Measurements from ENCODE around the gene TRIM2. TPM values are rescaled to one million over a fixed set of nuclear protein-coding genes. Genes with fewer than 3 reads are reported as not detected.

TRIM2 gene
- total and polyA plus RNA-seq, 2 of the 8 experiments (the other 6 are each of a cell fraction or from before 2014, with no cell fraction given), result 34.0 to 59.8 TPM

DNA sequence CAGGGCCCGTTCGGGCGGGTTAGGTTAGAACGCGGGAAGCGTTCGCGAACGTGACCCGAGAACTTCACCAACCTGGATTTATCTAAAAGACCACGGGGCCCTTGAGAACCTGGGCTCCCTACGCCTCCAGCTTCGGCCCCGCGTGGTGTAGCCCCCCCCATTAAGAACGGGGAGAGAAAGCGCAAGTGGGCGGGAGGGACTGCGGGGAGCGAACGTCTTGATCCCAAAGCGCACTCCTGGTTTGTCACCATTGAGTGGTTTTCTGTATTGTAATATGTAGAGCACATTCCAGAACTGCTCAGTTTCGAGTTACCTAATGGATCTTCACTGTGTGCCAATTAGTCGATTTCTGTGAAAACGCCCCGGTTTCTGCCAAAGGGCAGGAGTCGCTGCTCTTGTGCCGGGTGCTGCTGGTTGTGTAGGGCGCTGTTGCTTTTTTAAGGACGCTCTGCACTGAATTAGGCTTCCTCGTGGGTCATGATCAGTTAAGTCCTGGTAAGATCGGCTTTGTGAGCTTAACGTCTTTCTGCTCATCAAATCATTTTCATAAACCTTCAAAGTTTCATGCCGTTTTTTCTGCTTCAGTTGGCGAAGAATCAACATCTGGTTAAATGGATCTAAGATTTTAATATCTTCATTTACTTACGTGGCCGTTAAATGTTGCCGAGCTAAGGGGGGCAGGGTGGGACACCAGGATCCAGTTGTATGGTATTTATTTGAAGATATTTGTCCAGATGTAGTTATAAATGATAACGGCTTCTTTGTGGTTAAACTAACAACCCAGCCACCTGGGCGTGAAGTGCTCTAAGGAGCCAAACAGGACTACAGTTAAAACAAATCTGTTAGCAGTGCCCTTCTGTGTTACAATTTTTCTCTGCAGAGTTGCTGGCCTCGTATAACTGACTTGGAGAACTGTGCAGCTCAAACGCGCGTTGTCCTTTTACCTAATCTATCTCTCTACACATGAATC is 141.1 kb downstream of the TRIM2 start:
- Histone ChIP-seq H3K9ac (replicated peaks in 1 of 4; ENCODE audit: extremely low read depth in 1 of 4, low read depth in 3 of 4, low read length in 3 of 4) (peak overlapping the region; percentile 67 to 88 (median 86)), H2AFZ (ENCODE audit: low read length) (peak overlapping the region; percentile 33; the same call in 1 of the 2 replicates), H4K5ac (ENCODE audit: insufficient read length, low read depth, low read length) (no peak overlapping the region), H3K4me3 (ENCODE audit: extremely low read depth in 1 of 4, insufficient read depth in 2 of 4, low read depth in 3 of 4, low read length in 4 of 4) (peak overlapping the region; percentile 53 to 80 (median 74)), H3K4ac (replicated peaks; ENCODE audit: insufficient read length, low read depth, low read length) (no peak overlapping the region), H2BK20ac (ENCODE audit: low read length) (no peak overlapping the region), H2BK5ac (ENCODE audit: low read depth, low read length) (peak overlapping the region; percentile 84; the same call in 1 of the 2 replicates), H3K18ac (ENCODE audit: extremely low read depth, low read length) (peak overlapping the region; percentile 93), H3K4me2 (ENCODE audit: insufficient read depth in 1 of 2, low read depth in 2 of 2, low read length in 2 of 2) (peak overlapping the region; percentile 79 to 93), H3K27me3 (replicated peaks in 1 of 4; ENCODE audit: control insufficient read depth in 3 of 4, extremely low read depth in 1 of 4, insufficient read depth in 3 of 4, low read length in 3 of 4) (no peaks in the 10 kb centered on the region), H2BK120ac (replicated peaks; ENCODE audit: low read depth, low read length) (no peak overlapping the region), H3K23ac (ENCODE audit: insufficient read length) (no peak overlapping the region), H3K9me3 (ENCODE audit: insufficient read depth in 2 of 2, low read depth in 1 of 2, low read length in 1 of 2) (no peaks in the 10 kb centered on the region), H3K14ac (ENCODE audit: insufficient read length) (no peak overlapping the region), H4K8ac (ENCODE audit: extremely low read depth, insufficient read depth, low read length) (peak overlapping the region; percentile 93; the same call in 1 of the 2 replicates), H3K36me3 (ENCODE audit: control insufficient read depth in 2 of 4, insufficient read depth in 4 of 4, low read length in 3 of 4) (peaks cover 0 to 2% (median under 1%) of the 10 kb centered on the region in 4 experiments; a peak in 3 of 8 replicates), H3K23me2 (ENCODE audit: low read depth, low read length) (peaks cover 6% of the 10 kb centered on the region), H2BK15ac (ENCODE audit: low read length) (no peak overlapping the region), H2BK12ac (ENCODE audit: low read depth, low read length) (peak overlapping the region; percentile 56; the same call in 1 of the 2 replicates), H2AK5ac (ENCODE audit: low read depth, low read length) (no peak overlapping the region), H4K91ac (replicated peaks; ENCODE audit: insufficient read length, low read length) (no peak overlapping the region), H3K79me2 (ENCODE audit: control insufficient read depth in 1 of 2, insufficient read depth in 2 of 2, low read length in 2 of 2) (peaks cover 3 to 42% of the 10 kb centered on the region in 2 experiments; a peak in 3 of 4 replicates), H3K56ac (replicated peaks; ENCODE audit: insufficient read length, low read depth, low read length) (no peak overlapping the region), H3K4me1 (replicated peaks in 1 of 4; ENCODE audit: control insufficient read depth in 3 of 4, insufficient read depth in 4 of 4, low read length in 3 of 4) (peaks cover 0 to 3% (median 2%) of the 10 kb centered on the region in 4 experiments; a peak in 3 of 7 replicates), H3K27ac (ENCODE audit: low read depth, low read length) (peak overlapping the region; percentile 88), H3K79me1 (ENCODE audit: low read depth, low read length) (peaks cover 7% of the 10 kb centered on the region; the same call in 1 of the 2 replicates), H4K20me1 (replicated peaks in 1 of 2; ENCODE audit: control insufficient read depth in 1 of 2, insufficient read depth in 2 of 2, low read length in 2 of 2) (peaks cover 1 to 3% of the 10 kb centered on the region in 2 experiments)
- ChIA-PET CTCF (ENCODE audit: partially characterized antibody) (interaction anchor here (0.6 to 2.2 kb wide), 16 partner anchors 9 to 492 kb away, joined by 3 to 13 read pairs (median 4); no protein-coding TSS in a partner anchor), POLR2A (ENCODE audit: partially characterized antibody) (interaction anchor here (0.7 to 2.4 kb wide), 7 partner anchors 76 to 409 kb away, joined by 3 to 15 read pairs (median 3); partner anchors contain the start of genes FHDC1 and TMEM131L)
- FAIRE-seq, result no peak
- WGBS, 2 experiments (ENCODE audit: extremely low coverage in 1 of 2, insufficient coverage in 1 of 2, insufficient read length in 1 of 2, insufficient replicate concordance in 2 of 2, low coverage in 1 of 2, low lambda C conversion rate in 2 of 2, missing lambda C conversion rate in 1 of 2), result 6% methylated on average over 41 of the region's 44 CpGs; no CpG with 5 or more reads in 1 of the 2 experiments
- no peak for DNase-seq (ENCODE audit: low read depth in 1 of 2, low spot score in 2 of 2)
- TF ChIP-seq, protein P1, sequence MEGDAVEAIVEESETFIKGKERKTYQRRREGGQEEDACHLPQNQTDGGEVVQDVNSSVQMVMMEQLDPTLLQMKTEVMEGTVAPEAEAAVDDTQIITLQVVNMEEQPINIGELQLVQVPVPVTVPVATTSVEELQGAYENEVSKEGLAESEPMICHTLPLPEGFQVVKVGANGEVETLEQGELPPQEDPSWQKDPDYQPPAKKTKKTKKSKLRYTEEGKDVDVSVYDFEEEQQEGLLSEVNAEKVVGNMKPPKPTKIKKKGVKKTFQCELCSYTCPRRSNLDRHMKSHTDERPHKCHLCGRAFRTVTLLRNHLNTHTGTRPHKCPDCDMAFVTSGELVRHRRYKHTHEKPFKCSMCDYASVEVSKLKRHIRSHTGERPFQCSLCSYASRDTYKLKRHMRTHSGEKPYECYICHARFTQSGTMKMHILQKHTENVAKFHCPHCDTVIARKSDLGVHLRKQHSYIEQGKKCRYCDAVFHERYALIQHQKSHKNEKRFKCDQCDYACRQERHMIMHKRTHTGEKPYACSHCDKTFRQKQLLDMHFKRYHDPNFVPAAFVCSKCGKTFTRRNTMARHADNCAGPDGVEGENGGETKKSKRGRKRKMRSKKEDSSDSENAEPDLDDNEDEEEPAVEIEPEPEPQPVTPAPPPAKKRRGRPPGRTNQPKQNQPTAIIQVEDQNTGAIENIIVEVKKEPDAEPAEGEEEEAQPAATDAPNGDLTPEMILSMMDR (IDR thresholded peaks at IDR 0.05; ENCODE audit: control extremely low read depth in 1 of 3, insufficient read depth in 1 of 3, low read depth in 1 of 3, low read length in 3 of 3), result no peak
- no peak; a peak in 2 of 3 replicates for TF ChIP-seq POLR2A (IDR thresholded peaks at IDR 0.05; ENCODE audit: control extremely low read depth in 1 of 2, low read depth in 2 of 2, low read length in 2 of 2)
- no peak for TF ChIP-seq HDAC6 (IDR thresholded peaks at IDR 0.05; ENCODE audit: low read depth, low read length)
